H1 (cell line): ENCODE measurements around the gene UGT1A3. TPM values are rescaled to one million over a fixed set of nuclear protein-coding genes. Genes with fewer than 3 reads are reported as not detected.

Experiments used
- CTCF ChIP-seq, 3 experiments: IDR thresholded peaks; 1 replicate in 2 of 3; 2 replicates in 1 of 3; pipeline versions ENCODE4 v1.5.1 to v1.6.1; 2011; ENCODE audit warnings: low read length in 3 of 3, mild to moderate bottlenecking in 3 of 3, inconsistent platforms in 2 of 3, low read depth in 1 of 3, moderate library complexity in 1 of 3; ENCODE audit not compliant: insufficient read depth in 1 of 3; ENCODE audit errors: control extremely low read depth in 1 of 3
- polyA plus RNA-seq, 7 experiments: library from polyadenylated mRNA; depleted of rRNA in 3 of 7; stranded (reverse) in 5 of 7; unstranded in 2 of 7; fragments of >200 nt in 5 of 7; fragments of 200-250 nt in 2 of 7; gene quantifications; 1 replicate in 5 of 7; 2 replicates in 1 of 7; 4 replicates in 1 of 7; pipeline versions ENCODE4 v1.2.1 to v1.2.3, GENCODE V29; 2011 to 2013; ENCODE audit warnings: missing spikeins in 2 of 7, mixed read lengths in 2 of 7
- total RNA-seq: library from RNA; stranded (reverse); fragmentation: NEBNext Ultra II Directional; extraction: Animal tissue kit (Norgen Biotek cat#: 25700); gene quantifications from 2 replicates; pipeline ENCODE4 v1.2.1, GENCODE V29; 2021

Gene UGT1A3
- total and polyA plus RNA-seq, 2 of the 8 experiments (the other 6 are each of a cell fraction or from before 2014, with no cell fraction given), result not detected

DNA sequence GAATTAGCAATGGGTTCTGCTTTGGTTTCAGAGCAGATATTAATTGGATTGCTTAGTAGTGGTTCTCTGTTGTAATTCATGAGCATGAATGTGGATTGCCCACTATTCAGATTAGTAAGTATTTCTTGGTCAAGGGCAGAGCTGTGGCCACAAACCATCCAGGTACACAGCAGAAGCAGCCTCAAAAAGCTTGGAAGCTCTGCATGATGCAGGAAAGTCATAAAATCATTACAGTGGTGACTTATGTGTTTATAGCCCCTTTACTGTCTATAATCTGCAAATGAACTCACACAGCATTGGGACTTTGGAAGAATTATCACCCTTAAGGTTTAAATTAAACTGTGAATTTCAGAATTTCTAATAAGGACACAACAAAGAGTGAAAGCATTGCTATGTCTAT, 29.3 kb downstream of the UGT1A3 start (continued):
- TF ChIP-seq CTCF (IDR thresholded peaks at IDR 0.05; ENCODE audit: control extremely low read depth in 1 of 3, insufficient read depth in 1 of 3, low read depth in 1 of 3, low read length in 3 of 3), result no peak
